HG03175 (cell line): ENCODE measurements around the gene CRHR2.

Experiments
- ATAC-seq: cut with Tn5 transposase; IDR thresholded peaks from one replicate; pipeline ENCODE4 v1.9.1; 2021; ENCODE audit warnings: mild to moderate bottlenecking, moderate library complexity; ENCODE audit not compliant: unreplicated experiment

The CRHR2 gene

DNA sequence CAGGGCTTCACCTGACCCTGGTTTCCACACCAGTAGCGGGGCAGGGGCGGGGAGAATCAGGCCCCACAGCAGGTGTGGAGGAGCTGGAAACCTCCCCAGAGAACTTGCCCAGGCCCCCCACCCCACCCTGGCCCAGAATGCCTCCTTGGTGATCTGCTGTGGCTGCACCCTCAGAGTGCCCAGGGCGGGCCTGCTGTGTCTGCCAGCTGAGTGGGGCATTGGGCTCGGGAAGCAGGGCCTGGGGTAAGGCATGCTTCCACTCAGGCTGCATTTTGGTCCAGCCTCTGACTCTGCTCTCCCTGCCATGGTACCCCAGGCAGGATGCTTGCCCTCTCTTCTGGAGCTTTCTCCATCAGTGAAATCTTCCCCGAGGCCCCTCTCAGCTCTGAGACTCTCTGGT is 1.1 kb upstream of the CRHR2 start:
- no peak for ATAC-seq

DNA sequence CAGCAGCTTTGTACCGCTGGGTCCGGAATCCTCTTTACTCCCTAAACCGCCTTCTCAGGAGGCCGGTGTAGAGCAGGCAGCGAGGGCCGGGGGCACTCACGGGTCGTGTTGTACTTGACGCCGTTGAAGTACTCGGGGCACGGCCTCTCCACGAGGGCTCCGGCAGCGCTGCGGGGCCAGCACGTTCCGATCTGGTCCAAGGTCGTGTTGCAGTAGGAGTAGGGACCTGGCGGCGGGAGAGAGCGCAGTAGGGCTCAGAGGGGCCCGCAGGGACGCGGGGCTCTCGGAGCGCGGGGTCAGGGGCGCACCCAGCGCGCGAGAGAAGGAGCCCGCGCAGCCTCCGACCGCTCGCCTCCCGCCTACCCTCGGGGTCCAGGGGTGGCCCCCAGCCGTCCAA is 443 bp downstream of the CRHR2 start:
- no peak for ATAC-seq

DNA sequence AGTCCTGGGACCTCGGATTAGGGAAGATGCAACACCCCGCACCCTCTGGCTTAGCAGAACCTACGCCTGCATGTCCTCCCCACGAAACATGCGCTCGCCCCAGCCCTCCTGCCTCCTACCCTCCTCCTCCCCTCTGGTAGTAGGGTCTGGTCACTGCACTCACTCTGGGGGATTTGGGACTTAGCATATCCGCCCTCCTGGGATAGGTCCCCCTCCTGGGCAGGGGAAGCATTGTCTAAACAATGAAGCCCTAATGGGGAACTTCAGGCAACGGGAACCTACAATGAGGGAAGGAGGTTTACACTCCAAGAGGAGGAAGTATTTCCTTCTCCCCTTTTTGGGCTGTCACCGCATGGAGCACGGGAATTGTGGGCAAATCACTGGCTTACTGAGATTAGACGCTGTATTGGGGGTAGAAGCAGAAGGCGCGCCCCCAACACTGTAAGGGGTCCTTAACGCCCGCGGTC is 892 bp downstream of the CRHR2 start:
- no peak for ATAC-seq

DNA sequence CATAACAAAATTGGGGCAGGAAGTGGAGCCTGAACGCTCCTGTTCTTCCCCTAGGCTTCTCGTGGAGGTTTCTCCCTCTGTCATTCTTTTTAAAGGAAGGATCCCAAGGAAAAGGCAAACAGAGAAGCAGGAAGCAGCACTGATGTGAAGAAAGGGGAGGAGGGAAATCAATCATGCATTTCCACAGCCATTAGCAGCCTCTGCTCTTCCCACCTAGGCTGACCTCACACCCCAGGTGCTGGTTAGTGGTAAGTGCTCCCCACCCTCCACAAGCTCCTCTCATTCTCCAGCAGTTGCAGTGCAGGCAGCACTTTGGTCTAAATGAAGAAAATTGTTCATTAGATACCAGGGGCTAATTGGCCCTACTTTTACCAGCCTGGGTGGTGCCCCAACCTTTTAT is 2.6 kb downstream of the CRHR2 start:
- no peak for ATAC-seq

DNA sequence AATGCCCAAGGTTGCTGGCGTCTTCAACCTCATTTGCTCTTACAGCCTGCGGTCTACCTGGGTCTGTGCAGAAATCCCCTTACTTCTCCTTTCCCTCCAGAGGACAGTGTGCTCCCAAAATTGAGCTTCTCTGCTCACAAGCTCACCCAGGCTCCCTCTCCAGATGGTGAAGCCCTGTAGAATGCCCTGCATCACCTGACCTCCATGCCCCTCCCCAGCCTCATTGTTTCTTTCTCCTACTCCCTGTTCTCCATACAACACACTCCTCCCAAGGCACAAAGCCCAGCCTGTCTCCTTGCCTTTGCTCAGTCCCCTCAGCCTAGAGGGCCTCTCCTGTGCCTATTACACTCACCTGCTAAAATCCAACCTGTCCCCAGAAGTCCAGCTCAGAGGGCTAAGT is 3.5 kb downstream of the CRHR2 start:
- no peak for ATAC-seq

DNA sequence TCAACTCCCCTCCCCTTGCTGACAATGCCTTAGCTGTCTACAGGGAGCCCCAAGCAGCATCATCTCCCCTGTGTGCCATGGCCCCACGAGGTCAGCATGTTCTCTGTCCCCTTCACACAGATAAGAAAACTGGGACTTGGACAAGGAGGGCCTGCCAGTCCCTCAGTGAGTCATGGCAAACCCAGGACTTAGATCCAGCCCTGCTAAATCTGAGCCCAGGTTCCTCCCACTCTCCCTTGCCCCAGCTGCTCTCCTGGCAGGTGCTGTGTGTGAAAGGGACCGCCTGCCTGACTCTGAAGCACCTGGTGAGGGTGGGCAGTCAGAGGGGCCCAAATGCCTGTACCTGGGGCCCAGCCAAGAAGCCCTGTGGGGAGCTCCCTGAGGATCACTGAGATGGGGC is 7.4 kb downstream of the CRHR2 start:
- ATAC-seq, result no peak

DNA sequence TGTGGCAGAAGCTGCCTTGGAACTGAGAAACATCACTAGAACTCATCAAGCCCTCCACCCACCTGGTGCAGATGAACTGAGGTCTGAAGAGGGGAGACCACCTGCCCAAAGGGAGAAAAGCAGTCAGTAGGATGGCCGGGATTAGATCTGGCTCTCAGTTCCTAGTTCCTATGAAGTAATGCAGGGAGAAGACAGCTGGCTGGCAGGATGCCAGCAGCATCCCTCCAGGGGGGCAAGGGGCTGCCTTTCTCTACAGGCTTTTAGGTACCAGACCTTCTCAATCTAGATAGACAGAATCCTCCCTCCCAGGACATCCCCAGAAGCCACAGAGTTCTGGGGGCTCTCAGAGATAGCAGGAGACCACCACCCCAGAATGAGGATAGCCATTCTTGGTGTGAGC is 7.8 kb downstream of the CRHR2 start:
- ATAC-seq, result no peak

DNA sequence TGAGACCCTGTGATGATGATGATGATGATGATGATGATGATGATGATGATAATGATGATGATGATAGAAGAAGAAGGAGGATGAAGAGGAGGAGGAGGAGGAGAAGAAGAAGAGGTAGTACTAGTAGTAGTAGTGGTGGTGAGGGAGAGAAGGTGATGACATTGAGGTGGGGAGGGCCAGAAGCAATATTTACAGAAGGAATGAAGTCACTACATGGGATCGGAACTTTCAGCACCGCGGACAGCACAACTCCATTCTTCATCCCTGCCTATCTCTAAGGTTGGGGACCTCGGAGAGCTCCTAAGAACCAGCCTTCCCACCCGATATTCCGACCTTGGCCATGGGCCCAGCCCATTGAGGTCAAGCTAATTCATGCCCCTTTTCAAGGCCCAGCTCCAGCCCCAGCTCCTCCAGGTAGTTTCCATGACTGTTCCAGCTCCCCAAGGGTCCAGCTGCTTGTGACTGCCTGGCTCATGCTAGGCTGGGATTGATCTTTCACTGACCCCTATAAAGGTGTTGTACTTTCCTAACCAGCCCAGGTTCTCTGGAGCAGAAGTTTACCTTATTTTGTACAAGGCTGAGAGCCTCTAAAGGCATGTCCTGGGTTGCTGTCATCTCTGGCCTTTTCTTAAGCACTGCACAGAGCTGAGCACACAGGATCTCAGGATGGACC is 10.3 kb downstream of the CRHR2 start:
- ATAC-seq, result no peak

DNA sequence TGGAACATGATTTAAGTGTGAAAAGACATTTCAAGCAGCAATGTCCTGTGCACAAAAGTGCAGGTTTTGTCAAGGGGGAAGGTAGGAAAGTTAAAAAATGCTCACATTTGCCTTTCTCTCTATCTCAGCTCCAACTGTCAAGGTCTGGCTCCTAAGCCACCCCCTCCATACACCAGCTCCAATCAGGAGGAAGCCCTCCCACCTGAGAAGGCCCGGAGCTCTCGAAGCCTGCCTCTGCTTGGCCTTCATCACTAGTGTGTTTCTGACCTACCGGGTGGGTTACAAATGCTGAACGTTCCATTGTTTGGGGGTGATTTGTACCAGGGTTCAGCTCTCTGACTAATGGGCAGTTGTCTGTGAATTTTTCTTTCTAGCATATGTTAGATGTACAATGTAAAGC is 14.2 kb downstream of the CRHR2 start:
- ATAC-seq, result no peak

DNA sequence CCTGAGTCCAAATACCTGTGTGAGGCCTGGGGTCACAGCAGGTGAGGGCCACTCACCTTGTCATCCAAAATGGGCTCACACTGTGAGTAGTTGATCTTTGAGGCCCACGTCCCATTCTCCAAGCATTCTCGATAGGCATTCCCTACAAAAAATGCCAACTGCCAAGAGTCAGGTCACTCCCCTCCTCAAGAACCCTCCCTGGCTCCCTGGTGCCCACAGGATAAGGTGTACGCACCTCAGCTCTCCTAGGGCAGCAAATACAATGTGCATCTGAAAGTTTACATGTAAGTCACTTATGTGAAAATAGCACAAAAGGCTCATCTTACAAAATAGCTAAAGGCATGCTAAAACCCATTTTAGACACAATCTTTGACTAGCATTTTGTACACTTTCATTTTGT is 15.1 kb downstream of the CRHR2 start:
- no peak for ATAC-seq

DNA sequence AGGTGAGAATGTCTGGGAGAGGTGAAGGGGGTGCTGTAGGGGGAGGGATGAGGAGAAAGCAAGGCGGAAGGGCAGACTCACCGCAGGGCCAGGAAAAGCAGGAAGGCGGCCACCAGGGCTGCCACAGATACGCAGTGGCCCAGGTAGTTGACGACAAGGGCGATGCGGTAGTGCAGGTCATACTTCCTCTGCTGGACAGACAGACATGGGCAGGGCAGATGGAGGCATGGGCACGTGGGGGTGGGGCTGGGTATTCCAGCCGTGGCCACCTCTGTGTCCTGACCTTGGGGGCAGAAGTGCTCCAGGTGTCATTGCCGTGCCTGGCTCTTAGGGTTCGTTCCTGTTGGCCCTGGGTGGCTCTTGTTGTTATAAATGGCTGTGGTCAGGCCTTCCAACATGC is 16.8 kb downstream of the CRHR2 start:
- ATAC-seq, result no peak

DNA sequence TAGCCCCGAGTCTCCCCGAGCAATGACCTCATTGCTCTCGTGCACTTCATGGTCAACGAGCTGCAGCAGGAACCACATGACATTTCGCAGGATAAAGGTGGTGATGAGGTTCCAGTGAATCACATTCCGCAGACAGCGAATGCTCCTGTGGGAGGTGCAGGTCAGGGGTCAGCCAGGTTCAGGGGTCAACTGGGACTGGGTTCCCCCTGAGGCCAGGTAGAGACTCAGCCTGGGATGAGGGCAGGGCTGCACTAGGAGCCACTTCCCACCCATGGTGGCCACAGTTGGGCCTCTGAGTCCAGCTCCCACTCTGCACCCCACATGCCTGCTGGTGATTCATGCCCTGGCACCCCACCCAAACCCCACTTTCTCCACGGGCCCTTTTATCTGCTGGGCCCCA is 17.2 kb downstream of the CRHR2 start:
- ATAC-seq, result no peak

DNA sequence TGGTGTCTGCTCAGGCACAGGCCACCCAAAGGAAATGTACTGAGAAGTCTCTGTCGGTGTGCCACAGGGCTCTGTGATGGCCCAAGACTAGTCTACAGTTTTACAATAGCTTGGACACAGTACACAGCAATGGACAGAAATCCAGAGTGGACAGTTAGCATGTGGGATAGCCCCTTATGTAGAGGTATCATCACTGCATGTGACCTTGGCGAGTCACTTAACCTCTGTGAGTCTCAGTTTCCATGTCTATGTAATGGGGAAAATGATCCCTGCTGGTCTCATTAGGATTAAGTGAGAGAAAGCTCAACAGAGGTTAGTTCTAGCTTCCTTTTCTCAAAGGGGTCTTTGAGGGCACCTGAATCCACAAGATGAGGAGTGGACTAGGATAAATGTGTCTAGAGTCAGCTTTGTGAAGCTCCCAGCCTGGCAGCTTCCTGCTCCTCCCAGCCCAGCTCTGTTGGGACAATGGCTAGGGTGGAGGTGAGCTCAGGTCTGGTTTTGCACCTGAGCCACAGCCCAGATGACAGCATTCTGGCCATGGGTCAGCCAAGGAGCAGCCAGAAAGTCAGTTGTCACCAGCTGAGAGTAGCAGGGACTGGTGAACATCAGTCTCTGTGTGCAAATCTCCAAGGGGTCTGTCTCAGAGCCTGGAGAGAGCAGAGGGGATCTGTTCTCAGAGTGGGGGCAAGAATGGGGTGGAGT is 17.9 kb downstream of the CRHR2 start:
- ATAC-seq, result no peak

DNA sequence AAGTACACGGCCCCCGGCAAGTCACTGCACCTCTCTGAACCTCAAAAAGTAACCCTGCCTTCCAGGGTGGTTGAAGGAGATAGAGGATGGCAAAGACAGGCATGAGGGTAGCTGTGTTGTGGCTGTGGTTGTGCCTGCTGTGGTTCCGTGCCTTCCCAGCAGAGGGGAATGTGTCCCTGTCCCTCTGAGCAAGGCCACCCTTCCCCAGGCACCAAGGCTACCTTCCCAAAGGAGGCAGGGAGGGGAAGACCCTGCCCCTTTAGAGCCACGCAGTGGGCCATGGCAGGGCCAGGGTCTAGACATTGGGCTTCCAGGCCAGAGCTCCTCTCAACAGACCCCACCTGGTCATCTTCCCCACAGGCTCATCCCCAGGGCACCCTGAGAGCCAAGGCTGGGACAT is 18.8 kb downstream of the CRHR2 start:
- ATAC-seq, result no peak

DNA sequence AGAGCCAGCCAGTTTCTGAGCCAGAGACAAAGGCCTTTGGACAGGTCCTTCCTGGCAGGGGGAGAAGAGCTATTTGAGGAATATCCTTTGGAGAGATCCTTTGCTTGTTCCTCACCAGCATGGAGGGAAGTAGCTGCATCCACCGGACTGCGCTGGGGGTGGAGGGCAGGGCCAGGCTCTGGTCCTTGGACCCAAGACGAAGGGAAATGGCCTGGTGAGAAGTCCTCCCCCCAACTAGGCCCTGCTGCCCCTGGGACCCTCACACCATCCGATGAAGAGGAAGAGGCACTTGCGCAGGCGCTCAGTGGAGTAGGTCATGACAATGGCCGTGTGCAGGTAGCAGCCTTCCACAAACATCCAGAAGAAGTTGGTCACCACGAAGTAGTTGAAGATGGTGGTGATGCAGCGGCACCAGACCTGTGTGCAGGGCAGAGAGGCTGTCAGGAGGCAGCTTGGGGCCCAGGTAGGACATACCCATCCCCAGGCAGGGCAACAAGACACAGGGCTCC is 19.8 kb downstream of the CRHR2 start:
- ATAC-seq, result no peak

DNA sequence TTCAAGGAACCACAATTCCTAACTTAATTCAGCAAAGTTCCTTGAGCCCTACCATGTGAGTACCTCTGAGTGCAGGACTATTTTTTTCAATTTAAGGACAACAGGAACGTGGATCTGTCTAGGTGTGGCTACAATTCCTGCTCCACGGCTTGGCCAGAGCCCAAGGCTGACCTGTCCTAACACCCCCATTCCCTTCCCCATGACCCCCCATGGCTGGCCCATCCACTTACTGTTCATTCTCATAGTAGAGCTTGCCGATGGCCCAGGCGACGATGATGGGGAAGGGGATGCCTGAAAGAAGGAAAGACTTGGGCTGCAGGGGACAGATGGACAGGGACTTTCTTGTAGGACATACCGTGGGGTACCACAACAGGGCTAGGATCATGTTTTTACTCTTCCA is 20.3 kb downstream of the CRHR2 start:
- ATAC-seq, result no peak

DNA sequence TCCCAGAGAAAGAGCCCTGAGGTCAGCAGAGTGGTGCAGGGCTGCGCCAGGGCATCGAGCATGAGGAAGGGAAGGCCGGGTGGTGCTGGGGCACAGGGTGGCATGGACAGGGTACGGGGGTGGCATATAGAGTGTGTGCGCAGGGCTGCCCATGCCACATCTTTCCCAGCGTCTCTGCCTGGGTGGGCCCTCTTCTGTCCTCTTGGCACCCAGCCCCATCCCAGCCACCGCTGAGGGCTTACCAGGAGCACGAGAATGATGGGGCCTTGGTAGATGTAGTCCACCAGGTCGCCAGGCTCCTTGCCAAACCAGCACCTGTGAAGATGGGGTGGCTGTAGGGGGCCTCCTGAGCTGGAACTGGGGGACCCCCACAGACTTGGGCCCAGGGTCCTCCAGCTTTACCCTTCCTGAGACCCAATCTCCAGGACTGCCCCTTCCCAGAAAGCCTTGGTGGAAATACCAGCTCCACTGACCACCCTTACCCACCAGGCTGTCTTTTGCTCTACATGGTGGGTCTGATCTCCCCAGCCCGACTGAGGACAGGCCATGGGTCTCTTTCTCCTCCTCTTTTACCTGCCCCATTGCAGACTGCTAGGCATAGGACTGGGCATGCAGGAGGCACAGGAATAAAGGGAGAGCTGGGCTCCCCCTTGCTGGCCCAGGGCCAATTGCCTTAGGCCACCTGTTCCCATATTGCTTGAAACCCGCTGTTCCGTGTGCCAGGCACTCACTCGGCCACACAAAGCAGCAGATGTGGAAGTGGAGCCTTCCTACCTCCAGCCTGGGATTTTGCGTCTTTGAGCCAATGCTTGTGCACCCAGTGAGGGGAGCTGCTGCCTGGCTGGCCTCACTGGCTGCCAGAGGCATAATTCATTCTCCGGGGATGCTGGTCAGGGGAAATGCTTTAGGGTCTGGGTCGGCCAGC is 21.7 kb downstream of the CRHR2 start:
- no peak for ATAC-seq

DNA sequence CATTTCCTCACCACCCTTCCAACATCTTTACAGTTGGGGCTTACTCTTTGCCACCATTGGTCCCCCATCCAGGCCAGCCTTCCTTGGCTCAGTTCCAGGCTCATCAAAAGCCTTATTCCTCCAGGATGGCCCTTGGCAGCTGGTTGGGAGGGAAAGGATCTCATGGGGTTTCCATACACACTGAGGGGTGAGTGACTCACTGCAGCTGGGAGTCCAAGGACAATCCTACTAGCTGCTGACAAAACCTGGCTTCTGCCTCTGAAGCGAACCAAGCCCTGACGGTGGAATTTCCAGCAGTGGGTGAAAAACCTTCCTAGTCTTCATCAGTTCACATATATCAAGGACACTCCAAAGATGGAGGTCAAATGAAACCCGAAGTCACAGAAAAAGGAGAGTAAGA is 22.9 kb downstream of the CRHR2 start:
- ATAC-seq, result no peak

DNA sequence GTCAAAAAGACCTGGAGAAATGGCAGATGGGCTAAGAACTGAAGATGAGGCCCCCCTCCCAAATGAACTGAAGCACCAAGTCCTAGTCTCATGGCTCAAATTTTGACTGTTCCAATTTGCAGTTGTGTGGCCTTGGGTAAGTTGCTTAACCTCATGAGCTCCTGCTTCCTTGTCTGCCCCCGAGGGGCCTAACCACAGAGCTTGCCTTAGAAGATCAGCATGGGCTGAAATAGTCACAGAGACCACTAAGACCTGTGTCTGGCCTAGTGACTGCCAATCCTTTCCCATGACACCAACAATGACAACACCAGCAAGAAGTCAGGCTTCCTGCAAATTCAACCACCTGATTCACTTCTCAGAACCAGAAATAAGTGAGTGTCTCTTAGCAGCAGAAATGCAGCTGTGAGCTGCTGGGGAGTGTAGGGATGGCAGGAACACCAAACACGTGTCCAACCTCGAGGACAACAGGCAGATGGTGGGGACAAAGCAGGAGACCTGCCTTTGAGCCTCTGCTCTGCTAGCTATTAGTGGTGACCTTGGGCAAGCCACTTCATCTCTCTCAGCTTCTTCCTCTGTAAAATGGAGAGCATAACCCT is 23.7 kb downstream of the CRHR2 start:
- ATAC-seq, result no peak

DNA sequence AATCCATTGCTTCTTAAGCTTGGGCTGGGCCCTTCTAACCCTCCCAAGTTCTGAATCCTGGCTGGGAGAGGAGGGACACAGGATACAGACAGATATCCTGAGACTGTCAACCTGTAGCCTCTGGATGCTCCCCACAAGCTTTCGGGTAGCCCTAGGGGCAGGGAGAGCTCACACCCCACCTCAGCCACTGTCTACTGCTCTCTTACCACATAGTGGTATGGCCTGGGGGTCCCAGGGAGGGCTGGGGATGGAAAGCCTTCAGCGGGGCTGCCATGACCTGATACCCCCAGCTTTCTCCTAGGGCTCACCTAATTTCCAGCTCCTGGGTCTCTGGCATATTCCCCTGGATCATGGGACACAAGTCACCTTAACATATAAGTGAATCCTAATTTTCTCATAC is 25.1 kb downstream of the CRHR2 start:
- ATAC-seq, result no peak
